MM.1S (cell line): ENCODE data around the gene TMEM132E.

Source experiments
- DNase-seq: peaks from one replicate; pipeline ENCODE4 v3.0.0-alpha.2; 2015
- H2AFZ ChIP-seq: fragments of 300-600 bp; sonication (generic); 2 replicates; pipeline ENCODE4 v1.6.0; 2016; ENCODE audit warnings: antibody characterized with exemption, low read length
- H3F3A ChIP-seq: fragments of 300-600 bp; sonication (generic); 2 replicates; pipeline ENCODE4 v1.6.1; 2016; ENCODE audit warnings: mild to moderate bottlenecking, antibody characterized with exemption, low read length, moderate library complexity, mixed read lengths; ENCODE audit not compliant: insufficient read depth
- H3K27ac ChIP-seq: fragments of 300-600 bp; sonication (generic); 2 replicates; pipeline ENCODE4 v1.5.1; 2016; ENCODE audit warnings: mild to moderate bottlenecking, low read length
- H3K27me3 ChIP-seq: fragments of 300-600 bp; sonication (generic); replicated peaks from 2 replicates; pipeline ENCODE4 v1.6.0; 2016; ENCODE audit warnings: low read length; ENCODE audit not compliant: insufficient read depth
- H3K36me3 ChIP-seq: fragments of 300-600 bp; sonication (generic); replicated peaks from 2 replicates; pipeline ENCODE4 v1.6.1; 2016; ENCODE audit warnings: mild to moderate bottlenecking, low read length, mixed read lengths; ENCODE audit not compliant: insufficient read depth
- H3K4me1 ChIP-seq: fragments of 300-600 bp; sonication (generic); 2 replicates; pipeline ENCODE4 v1.6.1; 2016; ENCODE audit warnings: low read length, mixed read lengths
- H3K4me2 ChIP-seq: fragments of 300-600 bp; sonication (generic); 2 replicates; pipeline ENCODE4 v1.6.0; 2016; ENCODE audit warnings: low read depth, low read length
- H3K4me3 ChIP-seq: fragments of 300-600 bp; sonication (generic); 2 replicates; pipeline ENCODE4 v1.5.1; 2016; ENCODE audit warnings: low read length, mixed read lengths
- H3K79me2 ChIP-seq: fragments of 300-600 bp; sonication (generic); 2 replicates; pipeline ENCODE4 v1.6.1; 2016; ENCODE audit warnings: mixed run types, low read length, mixed read lengths
- H3K9ac ChIP-seq: fragments of 300-600 bp; sonication (generic); 2 replicates; pipeline ENCODE4 v1.6.1; 2016; ENCODE audit warnings: low read length, mixed read lengths
- H3K9me2 ChIP-seq: fragments of 300-600 bp; sonication (generic); replicated peaks from 2 replicates; pipeline ENCODE4 v1.6.1; 2016; ENCODE audit warnings: mild to moderate bottlenecking, low read length, mixed read lengths; ENCODE audit not compliant: insufficient read depth
- H3K9me3 ChIP-seq: fragments of 300-600 bp; sonication (generic); replicated peaks from 2 replicates; pipeline ENCODE4 v1.6.1; 2016; ENCODE audit warnings: mild to moderate bottlenecking, low read length, mixed read lengths; ENCODE audit not compliant: insufficient read depth
- H4K20me1 ChIP-seq: fragments of 300-600 bp; sonication (generic); 2 replicates; pipeline ENCODE4 v1.6.1; 2016; ENCODE audit warnings: mild to moderate bottlenecking, low read length, moderate library complexity, mixed read lengths; ENCODE audit not compliant: insufficient read depth
- CTCF ChIP-seq: fragments of 300-600 bp; sonication (generic); IDR thresholded peaks from 2 replicates; pipeline ENCODE4 v1.5.1; 2016; ENCODE audit warnings: antibody characterized with exemption, low read length, mixed read lengths
- EZH2 ChIP-seq: fragments of 300-600 bp; sonication (generic); optimal IDR thresholded peaks from 2 replicates; pipeline ENCODE3; 2017; ENCODE audit warnings: low read depth, mild to moderate bottlenecking, antibody characterized with exemption, low read length, mixed read lengths
- EZH2phosphoT487 ChIP-seq: fragments of 300-600 bp; sonication (generic); IDR thresholded peaks from 2 replicates; pipeline ENCODE4 v1.6.1; 2018; ENCODE audit warnings: antibody characterized with exemption, low read length

The TMEM132E gene

DNA sequence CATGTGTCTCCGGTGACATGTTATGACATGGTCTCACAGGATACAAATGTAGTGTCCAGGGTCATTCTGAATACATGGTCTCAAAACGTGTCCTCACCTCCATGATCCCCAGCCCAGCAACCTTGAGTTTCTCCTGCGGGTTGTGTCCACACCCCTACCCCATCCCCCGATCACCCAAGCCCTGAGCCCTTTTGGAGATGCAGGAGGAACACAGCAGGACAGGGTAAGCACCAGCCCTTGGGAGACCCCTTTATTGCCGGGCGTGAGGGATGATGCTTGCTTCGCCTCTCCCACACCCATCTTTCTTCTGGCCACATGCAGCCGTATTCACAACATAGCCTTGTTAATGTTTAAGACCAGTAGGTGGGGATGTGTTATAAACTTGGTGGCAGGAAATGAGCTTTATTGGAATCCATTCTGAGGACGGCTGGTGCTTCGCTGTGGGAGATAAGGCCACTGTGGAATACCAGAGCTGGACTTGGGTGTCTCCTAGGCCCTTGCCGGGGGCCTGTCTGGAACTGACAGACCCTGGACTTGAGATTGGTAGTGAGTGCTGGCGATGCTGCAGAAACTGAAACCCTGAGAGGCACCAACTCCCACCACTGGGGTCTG, 5.5 kb downstream of the TMEM132E start:
- Histone ChIP-seq H3K9me3 (no peaks in the 10 kb centered on the region), H3K4me1 (no peaks in the 10 kb centered on the region), H3K27me3 (peaks cover 43% of the 10 kb centered on the region), H2AFZ (peak overlapping the region; percentile 22; the same call in 1 of the 2 replicates), H3K4me2 (peak overlapping the region; percentile 14; the same call in 1 of the 2 replicates), H4K20me1 (no peaks in the 10 kb centered on the region), H3K9me2 (no peaks in the 10 kb centered on the region), H3K79me2 (no peaks in the 10 kb centered on the region), H3K4me3 (no peak overlapping the region), H3K36me3 (no peaks in the 10 kb centered on the region), H3K27ac (no peak overlapping the region), H3F3A (no peaks in the 10 kb centered on the region), H3K9ac (no peak overlapping the region; the same call in 1 of the 2 replicates)
- TF ChIP-seq CTCF (peak; percentile 35), EZH2phosphoT487 (no peak), EZH2 (no peak)
- peak; percentile 36 for DNase-seq

DNA sequence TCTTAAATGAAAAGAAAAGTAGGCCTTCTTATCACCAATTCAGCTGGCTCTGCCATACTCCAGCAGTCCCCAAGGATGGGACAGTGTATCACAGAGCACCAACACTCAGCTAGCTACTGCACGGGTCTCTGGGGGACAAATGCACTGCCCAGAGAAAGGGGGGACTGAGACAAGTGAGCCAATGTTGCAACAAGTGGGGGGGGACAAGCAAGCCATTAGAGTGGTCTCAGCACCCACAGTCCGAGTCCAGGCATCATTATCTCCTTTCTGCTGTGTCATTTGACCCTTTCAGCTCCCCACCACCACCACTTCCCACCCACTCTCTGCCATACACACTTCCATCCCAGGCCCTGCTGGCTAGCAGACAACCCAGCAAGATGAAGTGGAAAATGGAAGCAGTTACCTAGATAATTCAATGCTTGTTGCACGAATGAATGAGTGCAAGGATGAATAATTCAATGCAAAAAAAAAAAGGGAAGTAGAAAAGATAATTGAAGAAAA, 7.0 kb downstream of the TMEM132E start:
- no peaks in the 10 kb centered on the region for H3K79me2 ChIP-seq
- TF ChIP-seq EZH2, result no peak
- no peak for TF ChIP-seq EZH2phosphoT487
- TF ChIP-seq CTCF, result no peak
- H3K9ac ChIP-seq, result no peak overlapping the region
- no peak overlapping the region for H3K27ac ChIP-seq
- H2AFZ ChIP-seq, result no peak overlapping the region
- peaks cover 28% of the 10 kb centered on the region for H3K27me3 ChIP-seq
- H3K36me3 ChIP-seq, result no peaks in the 10 kb centered on the region
- no peak overlapping the region for H3K4me3 ChIP-seq
- no peaks in the 10 kb centered on the region for H4K20me1 ChIP-seq
- H3K4me1 ChIP-seq, result no peaks in the 10 kb centered on the region
- no peaks in the 10 kb centered on the region for H3F3A ChIP-seq
- H3K9me3 ChIP-seq, result no peaks in the 10 kb centered on the region
- H3K9me2 ChIP-seq, result no peaks in the 10 kb centered on the region
- no peak for DNase-seq
- no peak overlapping the region for H3K4me2 ChIP-seq

GRCh38 chr17:34588266-34588665, 8.9 kb downstream of the TMEM132E start:
- H3K79me2 ChIP-seq, result no peaks in the 10 kb centered on the region
- H3K4me3 ChIP-seq, result no peak overlapping the region
- TF ChIP-seq EZH2 (no peak), CTCF (no peak), EZH2phosphoT487 (no peak)
- no peak overlapping the region for H3K4me2 ChIP-seq
- no peaks in the 10 kb centered on the region for H3K4me1 ChIP-seq
- H3K27ac ChIP-seq, result no peak overlapping the region
- no peak overlapping the region for H2AFZ ChIP-seq
- H3K9me2 ChIP-seq, result no peaks in the 10 kb centered on the region
- no peaks in the 10 kb centered on the region for H3F3A ChIP-seq
- H3K27me3 ChIP-seq, result peaks cover 9% of the 10 kb centered on the region; the same call in 1 of the 2 replicates
- H3K9me3 ChIP-seq, result no peaks in the 10 kb centered on the region
- H3K9ac ChIP-seq, result no peak overlapping the region
- H3K36me3 ChIP-seq, result no peaks in the 10 kb centered on the region
- DNase-seq, result no peak
- no peaks in the 10 kb centered on the region for H4K20me1 ChIP-seq
